GM12864 (cell line): ENCODE data around the gene DRAM2.

Experiments
- DNase-seq: peaks from one replicate; pipeline ENCODE4 v3.0.0-alpha.2; 2011; ENCODE audit warnings: low read depth
- H3K4me3 ChIP-seq: 2 replicates; pipeline ENCODE4 v1.5.1; 2011; ENCODE audit warnings: mild to moderate bottlenecking, low read depth, low read length, control low read depth
- CTCF ChIP-seq: IDR thresholded peaks from 2 replicates; pipeline ENCODE4 v1.5.1; 2011; ENCODE audit warnings: low read depth, mild to moderate bottlenecking, moderate library complexity, low read length, control low read depth, inconsistent platforms; ENCODE audit errors: missing control alignments

The DRAM2 gene

GRCh38 chr1:111139956-111140679 is at the start of gene DRAM2, which contains the start of gene CEPT1:
Gene DRAM2 (minus strand): TSS chr1:111140093. CDS start chr1:111131554, 8,539 bp downstream.
Gene CEPT1 (plus strand): TSS chr1:111140223. CDS start chr1:111147715, 7,492 bp downstream.
- no peak for TF ChIP-seq CTCF
- peak within 1 kb of the TSS; percentile 89 for H3K4me3 ChIP-seq
- DNase-seq, result peak; percentile 90

GRCh38 chr1:111184663-111185062 is 44.8 kb upstream of the DRAM2 start:
- no peak for TF ChIP-seq CTCF
- no peak overlapping the region for H3K4me3 ChIP-seq
- no peak for DNase-seq

- TF ChIP-seq CTCF, result no peak
- DNase-seq, result no peak
- no peak overlapping the region for H3K4me3 ChIP-seq
Observed at GRCh38 chr1:111183308-111184069, 43.6 kb upstream of the DRAM2 start.

GRCh38 chr1:111182052-111182451 is 42.2 kb upstream of the DRAM2 start:
- DNase-seq, result no peak
- H3K4me3 ChIP-seq, result no peak overlapping the region
- no peak for TF ChIP-seq CTCF

- H3K4me3 ChIP-seq, result no peak overlapping the region
- TF ChIP-seq CTCF, result no peak
- DNase-seq, result no peak
Observed at GRCh38 chr1:111179968-111180533, 40.2 kb upstream of the DRAM2 start.

- no peak for DNase-seq
- no peak for TF ChIP-seq CTCF
Observed at GRCh38 chr1:111176678-111177077, 36.8 kb upstream of the DRAM2 start.

More at GRCh38 chr1:111176678-111177077, 36.8 kb upstream of the DRAM2 start:
- no peak overlapping the region for H3K4me3 ChIP-seq
